HepG2 (cell line): ENCODE measurements around the gene SPIRE1. TPM values are rescaled to one million over a fixed set of nuclear protein-coding genes. Genes with fewer than 3 reads are reported as not detected.

Source experiments
- E2F5 ChIP-seq: sonication (generic); formaldehyde crosslinking; conservative IDR thresholded peaks from 2 replicates; pipeline ENCODE4 v1.4.0; 2020; ENCODE audit warnings: missing genetic modification reagents
- HDAC2 ChIP-seq: sonication (generic); formaldehyde crosslinking; IDR thresholded peaks from 2 replicates; pipeline ENCODE4 v1.4.0; 2020; ENCODE audit warnings: missing genetic modification reagents
- HIVEP1 ChIP-seq: sonication (generic); formaldehyde crosslinking; IDR thresholded peaks from 2 replicates; pipeline ENCODE4 v1.4.0; 2020; ENCODE audit warnings: mild to moderate bottlenecking, missing genetic modification reagents
- HNRNPUL1 ChIP-seq: fragments of 200-400 bp; formaldehyde crosslinking; IDR thresholded peaks from 2 replicates; pipeline ENCODE4 v1.6.1; 2017; ENCODE audit warnings: low read depth, mild to moderate bottlenecking, low read length, moderate library complexity
- KDM5A ChIP-seq: fragments of 200-600 bp; sonication (generic); IDR thresholded peaks from 2 replicates; pipeline ENCODE4 v1.7.0; 2018; ENCODE audit warnings: antibody characterized with exemption, mild to moderate bottlenecking, low read length, borderline replicate concordance
- MXD4 ChIP-seq: IDR thresholded peaks from 2 replicates; pipeline ENCODE4 v1.6.1; 2016; ENCODE audit warnings: mild to moderate bottlenecking, missing biosample characterization, missing genetic modification reagents
- NFYC ChIP-seq: IDR thresholded peaks from 2 replicates; pipeline ENCODE4 v1.6.1; 2016; ENCODE audit warnings: missing genetic modification reagents, missing compliant biosample characterization
- SP140L ChIP-seq: sonication (generic); formaldehyde crosslinking; IDR thresholded peaks from 2 replicates; pipeline ENCODE4 v1.4.0; 2020; ENCODE audit warnings: missing genetic modification reagents, borderline replicate concordance
- TFAP4 ChIP-seq: sonication (generic); IDR thresholded peaks from 2 replicates; pipeline ENCODE4 v1.6.1; 2016; ENCODE audit warnings: low read depth, borderline replicate concordance
- ZBTB33 ChIP-seq: sonication (generic); formaldehyde crosslinking; IDR thresholded peaks from 2 replicates; pipeline ENCODE4 v1.4.0; 2020; ENCODE audit warnings: missing genetic modification reagents
- ZBTB8A ChIP-seq: sonication (generic); formaldehyde crosslinking; IDR thresholded peaks from 2 replicates; pipeline ENCODE4 v1.4.0; 2020; ENCODE audit warnings: mild to moderate bottlenecking, low read depth, missing genetic modification reagents, borderline replicate concordance
- ZFY ChIP-seq: sonication (generic); formaldehyde crosslinking; IDR thresholded peaks from 2 replicates; pipeline ENCODE4 v1.4.0; 2020; ENCODE audit warnings: missing genetic modification reagents
- ZNF101 ChIP-seq: sonication (generic); formaldehyde crosslinking; IDR thresholded peaks from 2 replicates; pipeline ENCODE4 v1.4.0; 2020; ENCODE audit warnings: mild to moderate bottlenecking, low read depth, missing genetic modification reagents, borderline replicate concordance
- ZNF296 ChIP-seq: sonication (generic); formaldehyde crosslinking; conservative IDR thresholded peaks from 2 replicates; pipeline ENCODE4 v1.5.0; 2020; ENCODE audit warnings: mild to moderate bottlenecking, missing genetic modification reagents
- ZNF333 ChIP-seq: sonication (generic); formaldehyde crosslinking; IDR thresholded peaks from 2 replicates; pipeline ENCODE4 v1.4.0; 2020; ENCODE audit warnings: mild to moderate bottlenecking, missing genetic modification reagents, borderline replicate concordance
- ZNF556 ChIP-seq: sonication (generic); formaldehyde crosslinking; IDR thresholded peaks from 2 replicates; pipeline ENCODE4 v1.4.0; 2020; ENCODE audit warnings: mild to moderate bottlenecking, missing genetic modification reagents, borderline replicate concordance
- ZNF558 ChIP-seq: sonication (generic); formaldehyde crosslinking; IDR thresholded peaks from 2 replicates; pipeline ENCODE4 v1.9.0; 2022; ENCODE audit warnings: mild to moderate bottlenecking, missing genetic modification reagents, borderline replicate concordance
- ZNF609 ChIP-seq: sonication (generic); formaldehyde crosslinking; IDR thresholded peaks from 2 replicates; pipeline ENCODE4 v1.4.0; 2020; ENCODE audit warnings: mild to moderate bottlenecking, missing genetic modification reagents, borderline replicate concordance
- ZNF747 ChIP-seq: sonication (generic); formaldehyde crosslinking; IDR thresholded peaks from 2 replicates; pipeline ENCODE4 v1.8.1; 2023; ENCODE audit warnings: missing genetic modification reagents, mild to moderate bottlenecking, borderline replicate concordance
- polyA plus RNA-seq, 8 experiments: library from polyadenylated mRNA; depleted of rRNA in 3 of 8; stranded (reverse) in 7 of 8; unstranded in 1 of 8; fragments of >200 nt; fragmentation: Illumina TruSeq in 4 of 8; extraction: Trizol in 4 of 8; gene quantifications; 2 replicates each; pipeline versions ENCODE4 v1.2.1 to v1.2.3, GENCODE V29; 2011 to 2016; ENCODE audit warnings: low read depth in 4 of 8, missing spikeins in 1 of 8, mixed read lengths in 1 of 8; ENCODE audit not compliant: insufficient read depth in 1 of 8
- total RNA-seq, 5 experiments: library from RNA; depleted of rRNA; stranded (reverse); fragments of >200 nt; fragmentation: Illumina TruSeq; extraction: Trizol; gene quantifications; 2 replicates each; pipeline ENCODE4 v1.2.3, GENCODE V29; 2016; ENCODE audit warnings: low read depth in 1 of 5

The SPIRE1 gene
- total and polyA plus RNA-seq, 2 of the 13 experiments (the other 11 are each of a cell fraction or from before 2014, with no cell fraction given): 9.9 to 21.3 TPM

- peak; percentile 78 for TF ChIP-seq MXD4 (CRISPR knock-in tag)
- TF ChIP-seq ZNF101: peak; percentile 5; the same call in 1 of the 2 replicates
- peak; percentile 31; the same call in 1 of the 2 replicates for TF ChIP-seq ZNF609 (CRISPR knock-in tag)
- no peak for TF ChIP-seq ZBTB8A (CRISPR knock-in tag)
- TF ChIP-seq KDM5A: no peak
- TF ChIP-seq ZNF556 (CRISPR knock-in tag): peak; percentile 43; the same call in 1 of the 2 replicates
- peak; percentile 76; the same call in 1 of the 2 replicates for TF ChIP-seq ZNF558
- no peak; the same call in 1 of the 2 replicates for TF ChIP-seq ZNF747 (CRISPR knock-in tag)
- 0 out of 2 replicates have a peak, but pooled peaks have one; percentile 9 for TF ChIP-seq NFYC (CRISPR knock-in tag)
- TF ChIP-seq SP140L (CRISPR knock-in tag): no peak
- TF ChIP-seq HNRNPUL1: peak; percentile 62; the same call in 1 of the 2 replicates
- no peak for TF ChIP-seq ZBTB33
- peak; percentile 31; the same call in 1 of the 2 replicates for TF ChIP-seq HIVEP1
- peak; percentile 94 for TF ChIP-seq E2F5 (CRISPR knock-in tag)
- TF ChIP-seq ZNF296 (CRISPR knock-in tag): no peak
- peak; percentile 50; the same call in 1 of the 2 replicates for TF ChIP-seq TFAP4
- peak; percentile 19; the same call in 1 of the 2 replicates for TF ChIP-seq HDAC2 (CRISPR knock-in tag)
- peak; percentile 93 for TF ChIP-seq ZFY (CRISPR knock-in tag)
- TF ChIP-seq ZNF333 (CRISPR knock-in tag): no peak
Observed at GRCh38 chr18:12702221-12703095, 44.6 kb upstream of the SPIRE1 start, which contains the start of the genes CEP76 and PSMG2 (continued).
